T-helper 1 cell treated with Interleukin-12 subunit alpha and Interleukin-12 subunit beta and Interleukin-4 antibody, amounts not matched to agents 30 ng/mL and 1 ng/mL, for 36 hours (primary cell): ENCODE results near the gene EPS15. TPM values are rescaled to one million over a fixed set of nuclear protein-coding genes. Genes with fewer than 3 reads are reported as not detected.
"Not testable (repeated sequence)": the region's sequence is repeated elsewhere in the genome, so short reads cannot be mapped to it uniquely, and the experiment has no call there.

Source experiments
- intact Hi-C: fragments of 100-400 bp; cut with micrococcal nuclease; formaldehyde crosslinking; loops from one replicate; pipeline ENCODE4 v1.15.1; 2024
- total RNA-seq: library from RNA; stranded (reverse); gene quantifications from 2 replicates; pipeline ENCODE4 v1.2.3, GENCODE V29; 2022

EPS15 gene
- total RNA-seq, 1 donor from 2014 or later: 60.4 TPM

- intact Hi-C loops: not testable (repeated sequence)
Observed at GRCh38 chr1:51474832-51475620, 44.0 kb downstream of the EPS15 start.

- intact Hi-C loops: no loop called here
Observed at GRCh38 chr1:51473331-51474115, 45.5 kb downstream of the EPS15 start.

DNA sequence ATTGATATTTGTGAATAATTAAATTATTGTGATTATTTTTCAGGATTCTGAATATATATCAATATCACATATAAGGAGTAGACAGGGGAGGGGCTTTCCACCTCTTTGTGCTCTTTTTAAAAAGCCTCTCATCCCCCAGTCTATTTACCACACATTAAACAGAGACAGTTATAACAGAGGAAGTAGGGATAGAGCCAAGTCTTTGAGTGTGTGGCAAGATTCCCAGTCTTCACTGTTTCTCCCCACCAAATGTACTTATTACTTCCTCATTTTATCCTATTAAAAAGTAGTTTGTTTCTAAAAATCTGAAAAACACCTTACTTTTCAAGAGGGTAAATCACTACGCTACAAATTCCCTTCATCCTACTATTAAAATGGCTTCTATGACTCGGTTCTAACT, 46.7 kb downstream of the EPS15 start:
- intact Hi-C loops: no loop called here

- intact Hi-C loops: no loop called here
Observed at GRCh38 chr1:51469518-51469917, 49.5 kb downstream of the EPS15 start.

DNA sequence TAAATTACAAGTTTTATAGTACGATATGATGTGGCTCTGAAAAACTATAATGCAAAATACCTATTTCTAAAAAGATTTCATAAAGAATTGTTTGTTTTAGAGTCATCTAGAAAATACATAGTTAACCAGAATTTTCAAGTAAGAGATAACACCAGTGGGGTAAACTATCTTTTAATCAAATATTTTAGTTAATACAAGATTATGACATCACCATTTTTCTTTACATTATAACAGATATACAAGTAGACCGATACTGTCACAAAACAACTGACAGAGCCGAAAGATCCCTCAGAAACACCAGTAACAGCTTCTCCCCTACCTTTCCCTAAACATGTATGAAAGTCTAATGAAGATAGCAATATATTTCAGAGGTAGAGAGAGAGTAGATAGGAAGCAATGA, 54.2 kb downstream of the EPS15 start:
- intact Hi-C loops: no loop called here

- intact Hi-C loops: no loop called here
Observed at GRCh38 chr1:51463561-51463960, 55.5 kb downstream of the EPS15 start.

DNA sequence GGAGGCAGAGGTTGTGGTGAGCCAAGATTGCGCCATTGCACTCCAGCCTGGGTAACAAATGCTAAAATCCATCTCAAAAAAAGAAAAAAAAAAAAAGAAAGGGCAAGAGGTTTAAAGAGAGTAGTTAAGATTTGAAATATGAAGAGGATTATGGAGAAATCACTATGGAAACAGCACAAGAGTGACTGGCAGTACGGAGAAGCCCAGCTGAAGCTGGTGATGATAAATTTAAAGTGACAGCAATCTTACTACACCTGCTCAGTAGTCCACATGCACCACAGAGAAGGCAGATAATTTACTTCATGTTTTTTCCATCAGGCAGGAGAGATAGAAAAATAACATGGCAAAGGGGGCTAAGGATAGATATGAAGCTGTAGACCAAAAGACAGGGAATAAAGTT, 56.8 kb downstream of the EPS15 start:
- intact Hi-C loops: not testable (repeated sequence)

- intact Hi-C loops: no loop called here
Observed at GRCh38 chr1:51454554-51454953, 64.5 kb downstream of the EPS15 start.

- intact Hi-C loops: no loop called here
Observed at GRCh38 chr1:51453010-51453409, 66.1 kb downstream of the EPS15 start.

GRCh38 chr1:51448844-51449454, 70.1 kb downstream of the EPS15 start:
- intact Hi-C loops: loop anchor here (1.0 kb wide), 1 partner anchor 9 kb away; no protein-coding TSS in a partner anchor

GRCh38 chr1:51445351-51446090, 73.5 kb downstream of the EPS15 start:
- intact Hi-C loops: no loop called here

- intact Hi-C loops: no loop called here
Observed at GRCh38 chr1:51444534-51445192, 74.4 kb downstream of the EPS15 start.

GRCh38 chr1:51444096-51444495, 75.0 kb downstream of the EPS15 start:
- intact Hi-C loops: no loop called here

DNA sequence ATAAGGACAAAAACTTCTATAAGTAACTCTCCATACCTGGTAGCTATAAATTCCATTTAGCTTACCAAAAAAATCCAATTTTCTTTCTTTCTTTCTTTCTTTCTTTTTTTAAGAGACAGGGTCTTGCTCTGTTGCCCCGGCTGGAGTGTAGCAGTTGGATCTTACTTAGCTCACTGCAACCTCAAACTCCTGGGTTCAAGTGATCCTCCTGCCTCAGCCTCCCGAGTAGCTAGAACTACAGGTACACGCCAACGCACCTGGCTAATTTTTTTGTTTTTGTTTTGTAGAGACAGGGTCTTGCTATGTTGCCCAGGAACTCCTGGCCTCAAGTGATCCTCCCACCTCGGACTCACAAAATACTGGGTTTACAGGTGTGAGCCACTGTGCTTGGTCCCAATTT, 75.5 kb downstream of the EPS15 start:
- intact Hi-C loops: no loop called here

GRCh38 chr1:51442616-51443015, 76.5 kb downstream of the EPS15 start:
- intact Hi-C loops: no loop called here

GRCh38 chr1:51442198-51442597, 76.9 kb downstream of the EPS15 start:
- intact Hi-C loops: no loop called here

GRCh38 chr1:51439895-51440294, 79.2 kb downstream of the EPS15 start:
- intact Hi-C loops: loop anchor here (1.0 to 10.0 kb wide), 2 partner anchors 8 to 465 kb away; partner anchors contain the start of gene CDKN2C

DNA sequence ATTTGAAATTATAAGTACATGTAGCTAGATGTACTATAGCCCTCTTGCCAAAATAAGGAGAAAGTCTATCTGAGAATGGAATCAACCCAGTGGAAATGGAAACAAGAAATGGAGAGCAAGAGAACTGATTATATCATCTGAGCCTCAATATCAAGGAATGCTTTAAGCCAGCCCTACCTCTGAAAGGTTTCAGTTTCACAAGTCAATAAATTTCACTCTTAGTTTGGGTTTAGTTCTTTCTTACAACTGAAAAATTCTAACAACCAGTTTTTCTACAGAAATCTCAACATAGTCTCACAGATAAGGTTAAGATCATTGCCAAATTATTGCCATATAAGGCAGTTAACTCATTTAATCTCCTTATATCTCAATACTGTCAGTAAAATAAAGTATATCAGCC, 80.0 kb downstream of the EPS15 start:
- intact Hi-C loops: loop anchor here (10.0 kb wide), 1 partner anchor 464 kb away; the partner anchor contains the start of gene CDKN2C

- intact Hi-C loops: loop anchor here (10.0 kb wide), 1 partner anchor 463 kb away; the partner anchor contains the start of gene CDKN2C
Observed at GRCh38 chr1:51437391-51437790, 81.7 kb downstream of the EPS15 start.

DNA sequence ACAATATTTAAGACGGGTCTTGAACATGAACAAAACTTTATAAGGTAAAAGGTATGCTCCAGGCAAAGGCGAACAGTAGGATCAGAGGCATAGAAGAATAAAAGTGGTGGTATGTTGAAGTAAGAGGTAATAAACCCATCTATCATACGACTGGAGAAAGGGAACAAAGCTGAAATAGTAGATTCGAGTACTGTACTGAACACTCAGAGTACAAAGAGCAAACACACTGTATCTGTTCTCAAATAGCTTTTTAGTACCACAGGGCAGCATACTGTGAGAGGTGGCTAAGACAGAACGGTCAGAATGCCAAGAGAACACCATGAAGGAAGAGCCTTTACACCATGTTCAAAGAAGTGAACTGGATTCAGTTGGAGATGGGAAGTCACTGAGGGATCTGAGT, 83.2 kb downstream of the EPS15 start:
- intact Hi-C loops: loop anchor here (10.0 kb wide), 1 partner anchor 461 kb away; the partner anchor contains the start of gene CDKN2C
